Nephron progenitor cell (in vitro differentiated cells): ENCODE data around the gene APOA4.

Experiments used
- DNase-seq: peaks from one replicate; pipeline ENCODE4 v3.0.0; 2021
- H3K27ac Mint-ChIP-seq: 2 replicates; pipeline ENCODE4 v1.8.0; 2021; ENCODE audit warnings: mild to moderate bottlenecking, moderate library complexity, mixed read lengths
- H3K27me3 Mint-ChIP-seq: 2 replicates; pipeline ENCODE4 v1.8.0; 2021; ENCODE audit warnings: mild to moderate bottlenecking, low read depth, mixed read lengths; ENCODE audit not compliant: poor library complexity
- H3K36me3 Mint-ChIP-seq: 2 replicates; pipeline ENCODE4 v1.8.0; 2021; ENCODE audit warnings: low read depth, mixed read lengths
- H3K4me1 Mint-ChIP-seq: 2 replicates; pipeline ENCODE4 v1.8.0; 2021; ENCODE audit warnings: mixed read lengths
- H3K4me3 Mint-ChIP-seq: 2 replicates; pipeline ENCODE4 v1.8.0; 2021; ENCODE audit warnings: mild to moderate bottlenecking, moderate library complexity, mixed read lengths
- H3K9me3 Mint-ChIP-seq: 2 replicates; pipeline ENCODE4 v1.8.0; 2021; ENCODE audit warnings: mild to moderate bottlenecking, moderate library complexity, mixed read lengths
- TF ChIP-seq, protein P1 (sequence below): fragments of 200-600 bp; sonication (generic); IDR thresholded peaks from 2 replicates; pipeline ENCODE4 v1.5.0; 2021; ENCODE audit warnings: antibody characterized with exemption

The APOA4 gene

DNA sequence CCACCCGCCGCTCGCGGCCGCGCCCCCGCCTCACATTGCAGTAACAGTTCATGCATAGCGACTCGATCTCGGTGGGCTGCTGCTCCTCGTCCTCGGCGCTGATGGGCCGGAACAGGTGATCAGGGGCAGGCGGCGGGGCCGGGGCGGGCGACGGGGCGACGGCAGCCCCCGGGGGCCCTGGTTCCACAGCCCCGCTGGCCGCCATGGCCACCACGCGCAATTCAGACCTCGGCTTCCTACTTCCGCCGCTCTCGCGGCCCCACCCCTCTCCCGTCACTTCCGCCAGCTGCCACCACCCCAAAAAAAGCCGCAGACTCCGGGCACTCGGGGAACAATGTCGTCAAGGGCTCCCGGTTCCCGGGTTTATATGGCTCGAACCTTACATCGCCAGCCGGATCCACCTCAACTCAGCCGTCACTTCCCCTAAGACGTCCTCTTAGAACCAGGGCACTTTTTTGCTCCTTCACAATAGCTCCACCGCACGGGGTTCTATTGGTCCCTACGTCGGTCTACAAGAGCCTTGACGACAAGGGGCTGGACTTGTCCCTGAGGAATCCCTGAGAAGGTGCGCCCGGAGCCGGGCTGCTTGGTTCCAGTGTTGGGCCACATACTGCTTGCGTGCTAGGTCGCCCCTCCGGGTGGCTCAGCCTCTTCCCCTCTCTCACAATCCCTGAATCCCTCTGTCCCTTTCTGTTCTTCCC is 35.2 kb downstream of the APOA4 start, which contains the start of gene ZPR1:
ZPR1 (minus strand) TSS at position 238 of the 701 bp plus-strand sequence; CDS start at position 205, 33 bp downstream.
- peak; percentile 76 for DNase-seq
- H3K4me1 Mint-ChIP-seq = peaks cover 33% of the 10 kb centered on the region
- peak within 1 kb of the TSS; percentile 95 for H3K4me3 Mint-ChIP-seq
- H3K36me3 Mint-ChIP-seq = peaks cover 33% of the 10 kb centered on the region
- TF ChIP-seq, protein P1, sequence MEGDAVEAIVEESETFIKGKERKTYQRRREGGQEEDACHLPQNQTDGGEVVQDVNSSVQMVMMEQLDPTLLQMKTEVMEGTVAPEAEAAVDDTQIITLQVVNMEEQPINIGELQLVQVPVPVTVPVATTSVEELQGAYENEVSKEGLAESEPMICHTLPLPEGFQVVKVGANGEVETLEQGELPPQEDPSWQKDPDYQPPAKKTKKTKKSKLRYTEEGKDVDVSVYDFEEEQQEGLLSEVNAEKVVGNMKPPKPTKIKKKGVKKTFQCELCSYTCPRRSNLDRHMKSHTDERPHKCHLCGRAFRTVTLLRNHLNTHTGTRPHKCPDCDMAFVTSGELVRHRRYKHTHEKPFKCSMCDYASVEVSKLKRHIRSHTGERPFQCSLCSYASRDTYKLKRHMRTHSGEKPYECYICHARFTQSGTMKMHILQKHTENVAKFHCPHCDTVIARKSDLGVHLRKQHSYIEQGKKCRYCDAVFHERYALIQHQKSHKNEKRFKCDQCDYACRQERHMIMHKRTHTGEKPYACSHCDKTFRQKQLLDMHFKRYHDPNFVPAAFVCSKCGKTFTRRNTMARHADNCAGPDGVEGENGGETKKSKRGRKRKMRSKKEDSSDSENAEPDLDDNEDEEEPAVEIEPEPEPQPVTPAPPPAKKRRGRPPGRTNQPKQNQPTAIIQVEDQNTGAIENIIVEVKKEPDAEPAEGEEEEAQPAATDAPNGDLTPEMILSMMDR = no peak
- H3K27me3 Mint-ChIP-seq = peaks cover 25% of the 10 kb centered on the region
- peak within 1 kb of the TSS; percentile 16 for H3K27ac Mint-ChIP-seq
- H3K9me3 Mint-ChIP-seq = no peaks in the 10 kb centered on the region

DNA sequence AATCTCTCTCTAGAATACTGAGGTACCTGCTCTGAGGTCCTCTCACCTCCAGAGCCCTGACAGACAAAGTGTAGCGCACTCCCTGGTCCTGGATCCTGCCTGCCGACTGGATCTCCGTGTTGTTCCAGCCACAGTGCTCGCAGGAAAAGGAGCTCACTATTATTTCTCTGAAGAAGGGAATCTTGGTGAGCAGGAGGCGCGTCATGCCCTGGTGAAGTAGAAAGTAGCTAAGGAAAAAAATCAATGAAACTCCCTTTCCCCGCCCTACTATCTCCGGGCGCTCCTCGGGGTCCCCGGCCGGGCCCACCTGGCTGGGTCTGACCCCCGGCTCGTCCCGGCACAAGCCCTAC is 35.7 kb downstream of the APOA4 start:
- no peak for DNase-seq
- Mint-ChIP-seq H3K4me1 (peaks cover 27% of the 10 kb centered on the region), H3K9me3 (no peaks in the 10 kb centered on the region), H3K4me3 (peak overlapping the region; percentile 95), H3K27ac (no peak overlapping the region), H3K36me3 (peaks cover 38% of the 10 kb centered on the region), H3K27me3 (peaks cover 25% of the 10 kb centered on the region)
- TF ChIP-seq, protein P1 = no peak

DNA sequence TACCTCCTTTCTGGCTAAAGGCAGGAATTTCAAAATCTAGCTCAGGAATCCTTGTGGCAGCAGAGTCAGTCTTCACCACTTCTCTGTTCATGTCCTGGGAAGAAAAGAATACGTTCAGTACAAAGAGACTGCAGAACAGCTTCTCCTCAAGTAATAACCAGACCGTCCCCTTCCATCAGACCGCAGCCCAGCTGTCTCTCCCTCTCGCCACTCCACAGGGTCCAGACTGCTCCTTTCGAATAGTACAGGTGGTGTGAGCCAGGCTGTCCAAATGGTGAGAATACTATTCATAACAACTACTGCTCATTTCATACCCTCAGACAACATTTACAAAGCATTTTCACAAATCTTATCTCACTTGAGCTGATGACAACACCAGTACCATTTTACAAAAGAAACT is 36.1 kb downstream of the APOA4 start:
- no peak for DNase-seq
- Mint-ChIP-seq H3K4me3 (peak overlapping the region; percentile 95), H3K9me3 (no peaks in the 10 kb centered on the region), H3K36me3 (peaks cover 43% of the 10 kb centered on the region), H3K27ac (no peak overlapping the region), H3K27me3 (peaks cover 25% of the 10 kb centered on the region), H3K4me1 (peaks cover 25% of the 10 kb centered on the region)
- TF ChIP-seq, protein P1 = no peak

DNA sequence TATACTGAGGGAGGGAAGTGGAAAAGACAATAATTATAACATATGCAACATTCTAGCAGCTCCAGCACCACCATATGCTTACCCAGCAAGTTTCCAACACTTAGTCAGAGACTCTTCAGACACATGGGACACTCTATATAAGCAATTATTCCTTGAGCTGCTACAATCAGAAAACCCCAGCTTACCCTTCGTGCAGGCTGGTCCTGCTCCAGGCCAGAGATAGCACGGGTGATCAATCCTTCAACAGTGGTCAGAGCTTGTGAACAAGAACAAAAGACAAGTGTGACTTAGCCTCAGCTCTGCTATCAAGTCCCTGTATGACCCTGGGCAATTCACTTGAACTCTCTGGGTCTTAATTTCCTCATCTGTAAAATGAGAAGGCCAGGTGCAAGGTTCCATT is 36.8 kb downstream of the APOA4 start:
- peaks cover 49% of the 10 kb centered on the region for H3K36me3 Mint-ChIP-seq
- no peak overlapping the region for H3K27ac Mint-ChIP-seq
- TF ChIP-seq, protein P1 = no peak
- H3K27me3 Mint-ChIP-seq = peaks cover 21% of the 10 kb centered on the region
- DNase-seq = no peak
- peak overlapping the region; percentile 95 for H3K4me3 Mint-ChIP-seq
- peaks cover 25% of the 10 kb centered on the region for H3K4me1 Mint-ChIP-seq
- H3K9me3 Mint-ChIP-seq = no peaks in the 10 kb centered on the region

DNA sequence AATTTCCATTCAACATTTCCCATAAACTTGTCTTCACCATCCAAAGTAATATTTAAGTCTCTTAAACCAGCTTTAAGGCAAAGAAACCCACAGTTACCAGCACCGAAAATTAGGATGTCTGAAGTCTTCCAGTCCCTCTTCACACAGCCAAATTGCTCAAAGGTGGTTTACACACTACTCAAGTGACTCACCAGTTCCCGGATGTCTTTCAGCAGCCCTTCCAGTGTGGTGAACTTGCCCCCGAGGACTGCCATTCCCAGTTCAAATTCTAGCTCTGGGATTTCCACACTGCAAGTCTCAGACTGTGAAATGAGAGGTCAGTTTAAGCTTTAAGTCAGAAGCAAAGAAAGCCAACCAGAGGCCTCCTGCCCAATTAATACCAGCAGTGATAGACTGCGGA is 40.4 kb downstream of the APOA4 start:
- peaks cover 2% of the 10 kb centered on the region for H3K27me3 Mint-ChIP-seq
- no peak overlapping the region for H3K4me3 Mint-ChIP-seq
- no peak for DNase-seq
- H3K27ac Mint-ChIP-seq = no peak overlapping the region
- TF ChIP-seq, protein P1 = no peak
- no peaks in the 10 kb centered on the region for H3K9me3 Mint-ChIP-seq
- H3K4me1 Mint-ChIP-seq = peaks cover 13% of the 10 kb centered on the region
- H3K36me3 Mint-ChIP-seq = peaks cover 78% of the 10 kb centered on the region

DNA sequence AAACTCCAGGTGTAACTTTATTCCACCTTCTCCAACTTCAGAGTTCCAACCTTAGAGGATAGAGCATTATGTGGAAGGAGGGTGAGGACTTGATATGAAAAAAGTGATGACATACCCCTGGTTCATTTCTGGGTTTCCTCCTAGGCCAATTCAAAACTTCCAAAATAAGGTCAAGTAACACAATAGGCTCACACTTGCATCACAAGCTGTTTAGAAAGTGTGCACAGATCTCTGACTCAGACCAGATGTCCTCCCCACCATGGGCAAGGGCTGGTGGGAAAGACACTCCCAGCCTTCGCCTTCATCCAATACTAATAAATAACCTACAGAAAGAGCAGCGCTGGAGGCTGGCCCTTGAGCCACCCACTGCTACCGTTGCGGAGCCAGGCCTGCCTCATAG is 44.5 kb downstream of the APOA4 start:
- Mint-ChIP-seq H3K36me3 (peaks cover 62% of the 10 kb centered on the region), H3K9me3 (no peaks in the 10 kb centered on the region), H3K4me3 (no peak overlapping the region), H3K27me3 (no peaks in the 10 kb centered on the region), H3K27ac (no peak overlapping the region), H3K4me1 (peaks cover 12% of the 10 kb centered on the region)
- TF ChIP-seq, protein P1 = no peak
- no peak for DNase-seq
